GOT3 (cell line): ENCODE results near the gene PSMA1.
"Not testable (repeated sequence)": the region's sequence is repeated elsewhere in the genome, so short reads cannot be mapped to it uniquely, and the experiment has no call there.

Experiments used
- DNase-seq: peaks from one replicate; lab custom pipeline; 2025; ENCODE audit warnings: mixed read lengths; lab: John Stamatoyannopoulos, UW

Gene PSMA1

DNA sequence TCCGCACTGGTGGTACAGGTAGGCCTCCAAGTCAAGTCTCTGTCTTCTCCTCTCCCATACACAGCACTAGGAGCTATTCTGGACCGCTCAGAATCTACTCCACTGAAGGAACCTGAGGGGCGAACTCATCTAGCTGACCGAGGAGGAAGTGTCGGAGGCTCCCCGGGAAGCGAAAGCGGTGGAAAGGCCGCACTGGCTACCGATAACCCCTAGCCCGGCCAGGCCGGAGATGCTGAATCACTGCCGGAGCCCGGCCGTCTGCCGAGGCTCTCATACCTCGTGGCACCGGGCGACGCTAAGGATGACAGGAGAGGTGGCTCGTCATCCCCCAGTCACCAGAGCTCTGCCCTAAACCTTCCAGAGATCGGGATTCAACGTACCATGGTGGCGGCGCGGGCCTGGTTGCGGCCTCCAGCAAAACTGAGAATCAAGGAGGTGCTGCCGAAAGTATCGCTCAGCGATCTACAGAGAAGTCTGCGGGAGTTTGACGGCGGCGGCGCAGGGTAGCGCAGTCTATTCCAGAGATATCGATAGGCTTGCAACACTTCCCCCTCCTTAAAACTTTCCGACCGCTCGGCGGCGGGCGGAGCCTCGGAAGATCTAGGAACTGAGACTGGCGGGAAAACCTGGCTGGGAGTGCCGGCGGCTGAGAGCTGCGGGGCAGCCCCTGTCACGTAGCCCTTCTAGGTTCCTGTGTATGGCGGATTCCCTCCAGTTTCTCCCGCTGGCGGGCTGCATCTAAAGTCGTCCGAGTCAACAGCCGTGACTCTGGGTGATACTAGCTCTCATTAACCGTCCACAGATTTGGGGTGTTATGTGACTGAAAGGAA is at the start of gene PSMA1:
TSS of gene PSMA1 (minus strand) at position 470 of the 830 bp plus-strand sequence. CDS start at position 383, 87 bp downstream.
- peak; percentile 51 for DNase-seq

DNA sequence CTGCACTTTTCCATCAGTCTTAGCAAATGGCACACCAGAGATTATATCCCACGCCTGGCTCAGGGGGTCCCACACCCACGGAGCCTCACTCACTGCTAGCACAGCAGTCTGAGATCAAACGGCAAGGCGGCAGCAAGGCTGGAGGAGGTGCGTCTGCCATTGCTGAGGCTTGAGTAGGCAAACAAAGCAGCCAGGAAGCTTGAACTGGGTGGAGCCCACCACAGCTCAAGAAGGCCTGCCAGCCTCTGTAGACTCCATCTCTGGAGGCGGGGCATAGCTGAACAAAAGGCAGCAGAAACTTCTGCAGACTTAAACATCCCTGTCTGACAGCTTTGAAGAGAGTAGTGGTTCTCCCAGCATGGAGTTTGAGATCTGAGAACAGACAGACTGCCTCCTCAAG is 49.3 kb upstream of the PSMA1 start:
- DNase-seq, result not testable (repeated sequence)

DNA sequence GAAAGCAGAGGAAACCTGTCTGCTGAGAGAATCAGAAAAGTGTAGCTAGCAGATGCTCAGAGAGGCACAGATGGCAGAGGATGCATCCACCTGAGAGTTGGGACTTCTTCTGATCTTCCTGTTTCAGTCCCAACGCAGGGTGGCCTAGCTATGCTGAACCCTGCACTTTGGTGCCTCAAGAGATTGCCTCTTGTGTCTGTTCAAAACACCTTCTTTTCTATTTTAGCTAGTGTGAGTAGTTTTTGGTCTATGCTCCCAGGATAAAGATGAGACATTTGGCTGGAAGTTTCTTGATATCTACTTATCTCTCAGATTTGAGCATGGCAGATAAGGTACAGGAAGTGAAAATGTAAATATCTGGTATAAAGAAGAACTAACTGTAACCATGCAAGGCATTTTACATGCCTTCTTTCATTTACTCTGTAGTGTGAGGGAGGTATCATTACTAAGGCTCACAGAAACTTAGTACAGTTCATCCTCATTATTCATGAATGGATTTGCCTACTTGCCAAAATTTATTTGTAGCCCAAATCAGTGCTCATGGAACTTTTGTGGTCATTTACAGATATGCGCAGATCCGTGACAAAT is 47.0 kb upstream of the PSMA1 start:
- DNase-seq, result no peak

DNA sequence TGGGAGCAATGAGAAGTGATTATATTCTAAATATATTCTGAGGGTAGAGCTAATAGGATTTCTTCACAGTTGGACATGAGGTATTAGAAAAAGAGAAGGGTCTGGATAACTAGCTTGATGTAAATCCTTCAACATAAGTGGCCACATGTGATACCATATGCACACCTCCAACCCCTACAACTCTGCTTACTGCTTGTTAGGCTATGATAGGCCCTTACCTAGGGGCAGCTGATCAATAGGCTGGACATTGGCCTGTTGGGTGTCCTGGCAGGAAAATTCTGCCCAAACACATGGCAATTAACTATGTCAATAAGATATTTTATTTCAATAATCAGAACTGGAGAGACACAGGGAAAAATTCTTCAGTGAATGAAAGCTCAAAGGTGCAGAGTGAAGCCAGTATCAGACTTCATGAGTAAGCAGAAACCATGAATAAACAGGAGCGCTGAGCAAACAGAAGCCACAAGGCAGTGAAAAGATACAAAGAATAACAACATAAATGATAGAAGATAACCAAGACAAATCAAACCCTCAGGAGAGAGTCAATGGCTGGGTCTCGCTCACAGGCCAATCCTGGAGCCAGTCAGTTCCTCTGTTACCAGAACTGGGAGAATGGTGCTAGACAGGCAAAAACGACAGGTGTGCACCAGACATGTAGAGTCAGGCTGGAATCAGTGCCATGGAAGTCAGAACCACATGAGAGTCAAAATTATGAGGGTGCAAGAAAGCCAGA is 46.3 kb upstream of the PSMA1 start:
- no peak for DNase-seq

DNA sequence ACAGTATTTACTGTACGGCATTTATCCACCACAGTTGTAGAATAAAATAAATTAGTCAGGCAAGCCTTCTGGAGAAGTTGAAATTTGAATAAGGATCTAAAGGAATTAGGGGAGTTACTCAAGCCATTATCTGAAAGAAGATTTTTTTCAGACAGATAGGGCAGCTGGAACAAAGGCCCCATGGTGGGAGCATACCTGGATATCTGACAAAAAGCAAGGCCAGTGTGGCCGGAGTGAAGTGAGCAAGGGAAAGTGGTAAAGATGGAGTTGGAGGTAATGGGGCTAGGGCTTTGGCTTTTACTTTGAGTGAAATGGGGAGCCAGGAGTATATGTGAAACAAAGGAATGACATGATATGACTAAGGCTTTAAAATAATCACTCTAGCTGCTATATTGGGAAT is 45.7 kb upstream of the PSMA1 start:
- no peak for DNase-seq

DNA sequence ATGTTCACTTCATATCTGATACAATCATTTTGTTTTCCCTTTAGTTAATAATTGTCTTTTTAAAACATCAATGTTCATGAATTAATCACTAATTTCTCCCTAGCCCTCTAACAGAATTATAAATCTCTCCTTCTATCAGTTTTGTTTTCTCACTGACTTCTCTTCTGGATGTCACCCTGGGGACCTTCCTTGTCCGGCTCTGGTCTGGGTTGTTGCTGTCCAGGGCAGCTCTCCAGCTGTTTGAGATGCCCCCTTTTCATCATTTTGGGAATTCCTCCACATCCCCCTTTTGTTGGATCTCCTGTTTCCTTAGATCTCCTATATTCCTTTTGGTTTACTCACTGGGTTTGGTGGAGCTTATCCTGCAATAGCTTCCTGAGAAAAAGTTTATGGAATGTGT is 35.6 kb upstream of the PSMA1 start:
- no peak for DNase-seq

DNA sequence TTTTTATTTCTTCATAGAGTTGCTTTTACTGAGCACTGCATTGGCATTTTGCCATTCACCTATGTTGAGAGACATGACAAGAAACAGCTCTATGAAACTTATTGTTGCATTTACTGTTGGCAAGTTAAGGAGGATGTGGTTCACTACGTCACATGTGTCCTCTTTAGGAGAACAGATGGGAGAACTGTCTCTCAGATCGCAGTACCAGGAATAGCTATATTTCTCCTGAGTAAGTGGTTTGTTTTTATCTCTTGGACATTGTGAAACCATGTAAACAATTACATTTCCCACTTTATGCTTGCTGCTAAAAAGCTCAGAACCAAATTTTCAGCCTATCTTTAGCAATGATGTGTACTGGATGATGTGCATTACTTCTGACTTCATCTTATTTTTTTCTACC is 34.8 kb upstream of the PSMA1 start:
- DNase-seq, result no peak

DNA sequence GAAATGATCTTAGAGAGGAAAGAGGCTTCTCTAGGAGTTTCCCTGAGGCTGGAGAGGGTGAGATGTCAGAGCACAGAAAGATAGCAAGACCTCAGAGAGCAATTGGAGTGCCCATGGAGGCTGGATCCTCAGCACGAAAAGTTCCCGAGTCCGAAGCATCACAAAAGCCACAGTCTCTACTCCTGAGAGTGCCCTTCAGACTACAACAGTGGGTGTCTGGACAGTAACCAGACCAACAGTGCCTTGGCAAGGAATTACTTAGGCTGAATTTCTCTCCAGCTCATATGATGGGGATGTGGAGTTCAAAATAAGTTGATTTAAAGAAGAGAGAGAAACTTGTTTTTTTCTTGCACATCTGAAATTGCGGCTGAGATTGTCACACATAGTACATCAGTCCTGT is 31.9 kb upstream of the PSMA1 start:
- no peak for DNase-seq

DNA sequence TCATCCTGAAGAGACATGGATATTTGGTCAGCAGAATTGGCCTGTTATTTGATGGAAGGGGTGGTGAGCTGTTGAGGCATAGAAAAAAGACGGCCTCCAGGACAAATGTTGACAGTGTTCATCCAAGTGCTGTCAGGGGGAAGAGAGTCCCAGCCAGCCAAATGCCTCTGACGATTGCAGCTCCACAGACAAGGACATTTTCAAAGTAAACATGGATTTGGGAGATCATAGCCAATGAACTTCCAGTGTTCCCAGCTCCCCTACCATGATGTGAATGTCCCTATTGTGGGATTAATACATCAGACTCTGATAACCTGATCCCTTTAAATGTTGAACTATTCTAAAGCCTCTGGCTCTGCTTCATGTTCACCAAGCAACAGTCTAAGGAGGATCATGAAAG is 31.2 kb upstream of the PSMA1 start:
- no peak for DNase-seq

DNA sequence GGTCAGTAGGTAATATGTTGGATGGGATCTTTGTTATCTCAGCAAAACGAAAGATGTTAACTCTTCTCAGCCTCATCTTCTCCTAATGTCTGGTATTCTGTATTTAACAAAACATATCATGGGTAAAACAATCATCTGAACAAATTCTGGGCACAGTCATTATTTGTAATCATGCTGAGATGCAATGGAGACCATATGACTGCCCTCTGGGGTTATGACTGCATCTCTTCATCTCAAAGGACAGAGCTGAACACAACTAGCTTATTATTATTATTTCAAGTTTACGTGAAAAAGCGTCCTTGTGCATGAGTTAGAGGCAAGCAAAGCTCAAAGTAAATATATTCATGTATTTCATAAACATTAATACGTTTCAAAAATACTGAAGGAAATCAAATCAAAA is 29.7 kb upstream of the PSMA1 start:
- no peak for DNase-seq

DNA sequence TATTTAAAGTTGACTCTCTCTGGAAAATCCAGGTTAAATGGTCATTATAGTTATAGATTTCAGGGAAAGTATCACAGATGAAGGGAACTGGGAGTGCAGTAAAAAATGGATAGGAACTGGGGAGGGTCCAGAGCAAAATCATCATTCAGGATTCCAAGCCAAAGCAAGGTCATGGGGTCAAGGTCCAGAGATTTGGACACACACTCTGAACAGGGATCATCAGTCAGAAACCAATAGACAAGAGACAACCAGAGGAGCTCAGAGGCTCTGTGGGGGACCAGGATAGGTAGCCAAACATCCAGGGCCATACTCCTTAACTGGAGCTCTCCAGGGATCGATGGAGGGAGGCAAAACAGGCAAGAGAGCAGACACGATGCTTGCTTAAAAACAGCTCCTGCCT is 27.3 kb upstream of the PSMA1 start:
- DNase-seq, result no peak

DNA sequence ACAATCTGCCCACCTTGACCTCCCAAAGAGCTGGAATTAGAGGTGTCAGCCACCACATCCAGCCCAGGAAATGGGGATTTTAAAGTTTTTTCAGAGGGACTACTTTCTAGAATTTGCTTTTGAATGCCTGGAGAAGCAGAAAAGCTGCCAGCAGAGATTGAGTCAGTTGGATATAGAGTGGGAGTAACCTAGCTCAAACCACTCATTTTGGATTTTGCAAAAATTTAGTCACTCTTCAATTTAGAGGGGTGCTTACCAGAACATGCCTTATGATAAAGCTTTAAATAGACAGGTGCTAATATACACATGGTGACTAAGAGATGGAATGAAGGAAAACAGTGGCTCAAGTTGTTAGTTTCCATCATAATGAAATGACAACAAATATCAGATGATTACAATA is 26.5 kb upstream of the PSMA1 start:
- no peak for DNase-seq

DNA sequence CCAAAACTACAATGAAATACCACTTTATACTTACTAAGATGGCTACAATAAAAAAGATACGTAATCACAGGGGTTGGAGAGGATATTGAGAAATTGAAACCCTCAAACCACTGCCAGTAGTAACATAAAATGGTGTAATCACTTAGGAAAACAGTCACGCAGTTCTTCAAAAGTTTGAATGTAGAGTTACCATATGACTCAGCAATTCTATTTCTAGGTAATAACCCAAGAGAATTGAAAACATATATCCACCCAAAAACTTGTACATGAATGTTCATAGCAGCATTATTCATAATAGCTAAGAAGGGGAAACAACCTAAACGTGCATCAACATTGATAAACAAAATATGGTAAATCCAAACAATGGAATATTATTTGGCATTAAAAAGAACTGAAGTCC is 24.4 kb upstream of the PSMA1 start:
- no peak for DNase-seq

DNA sequence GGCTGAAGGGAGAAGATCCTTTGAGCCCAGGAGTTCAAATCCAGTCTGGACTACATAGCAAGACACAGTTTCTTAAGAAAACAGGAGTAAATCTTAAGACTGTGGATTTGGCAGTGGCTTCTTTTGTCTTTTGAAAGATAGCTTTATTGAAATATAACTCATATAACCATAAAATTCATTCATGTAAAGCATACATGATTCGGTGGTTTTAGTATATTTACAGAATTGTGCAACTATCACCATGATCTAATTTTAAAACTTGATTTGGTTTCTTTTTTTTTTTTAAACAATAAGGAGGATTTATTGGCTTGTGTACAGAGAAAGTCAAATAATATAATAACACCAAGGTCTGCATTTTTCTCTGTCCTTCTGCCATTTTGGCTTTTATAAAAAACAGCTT is 23.1 kb upstream of the PSMA1 start:
- DNase-seq, result no peak

DNA sequence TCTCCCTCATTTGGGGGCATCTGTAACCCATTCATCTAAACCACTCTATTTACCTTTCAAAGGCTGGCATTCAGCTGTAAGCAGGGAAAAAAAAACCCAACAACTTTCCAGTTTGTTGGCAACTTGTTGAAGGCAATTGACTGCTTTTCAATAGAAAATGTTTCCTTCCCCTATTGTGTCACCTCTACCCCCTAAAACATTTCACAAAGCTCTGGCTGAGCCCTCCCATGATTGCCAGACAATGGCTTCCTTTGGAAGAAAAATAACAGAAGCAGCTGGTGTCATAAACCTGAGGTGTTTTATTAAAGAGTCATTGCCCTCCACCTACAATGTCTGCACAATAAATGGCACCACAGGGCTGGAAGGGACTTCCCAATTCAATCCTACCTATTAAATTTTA is 22.1 kb upstream of the PSMA1 start:
- DNase-seq, result no peak

DNA sequence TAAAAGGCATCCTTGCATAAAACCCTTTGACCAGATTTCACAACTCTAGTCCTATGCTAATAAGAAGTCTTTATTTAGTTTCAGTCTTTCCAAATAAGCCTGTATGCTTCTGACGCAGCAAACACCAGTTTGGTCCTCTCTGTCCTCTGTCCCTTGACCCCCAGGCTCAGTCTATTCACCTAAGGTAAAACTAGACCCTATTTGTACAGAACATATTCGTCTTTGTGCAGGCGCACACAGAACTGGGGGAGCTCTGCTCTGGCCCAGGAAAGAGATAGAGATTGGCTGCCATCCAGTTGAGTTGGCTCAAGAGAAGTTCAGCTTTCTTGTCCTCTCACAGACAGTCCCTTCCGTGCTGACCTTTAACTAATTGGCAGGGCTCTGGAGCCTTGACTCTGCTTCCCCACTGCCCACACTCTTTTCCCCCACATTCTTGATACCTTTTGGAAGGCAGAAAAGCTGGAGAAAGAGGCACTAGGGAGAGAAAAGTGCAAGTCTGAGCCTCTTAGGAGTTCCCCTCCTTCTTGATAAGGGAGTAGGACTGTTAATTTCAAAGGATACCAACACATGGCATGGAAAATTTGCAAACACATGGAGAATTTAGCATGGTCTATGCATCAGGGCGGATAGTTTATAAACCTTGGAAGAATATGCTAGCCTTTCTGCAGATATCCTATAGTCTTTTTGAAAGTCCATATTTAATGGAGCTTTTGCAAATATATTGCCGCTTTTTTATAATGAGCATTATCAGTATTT is 21.2 kb upstream of the PSMA1 start:
- no peak for DNase-seq

DNA sequence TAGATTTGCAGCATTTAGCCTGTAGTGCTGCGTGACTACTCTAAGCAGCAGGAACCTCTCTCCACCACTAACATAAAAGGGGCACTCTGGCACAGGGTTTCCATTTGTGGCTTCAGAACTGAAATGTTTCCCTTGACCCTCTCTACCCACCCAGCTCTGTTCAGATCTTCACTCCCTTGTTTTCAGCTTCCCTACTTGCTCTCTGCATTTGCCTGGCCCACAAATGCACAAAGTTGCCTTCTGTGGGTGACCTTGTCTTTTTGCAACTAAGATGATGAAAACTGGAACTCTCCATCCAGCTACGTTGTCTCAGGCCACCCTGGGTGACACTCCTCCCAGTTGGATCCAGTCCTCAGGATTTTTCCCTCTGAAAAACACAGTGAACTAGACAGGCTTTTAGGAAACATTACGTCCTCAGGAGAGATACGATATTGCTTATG is 19.8 kb upstream of the PSMA1 start:
- DNase-seq, result no peak

DNA sequence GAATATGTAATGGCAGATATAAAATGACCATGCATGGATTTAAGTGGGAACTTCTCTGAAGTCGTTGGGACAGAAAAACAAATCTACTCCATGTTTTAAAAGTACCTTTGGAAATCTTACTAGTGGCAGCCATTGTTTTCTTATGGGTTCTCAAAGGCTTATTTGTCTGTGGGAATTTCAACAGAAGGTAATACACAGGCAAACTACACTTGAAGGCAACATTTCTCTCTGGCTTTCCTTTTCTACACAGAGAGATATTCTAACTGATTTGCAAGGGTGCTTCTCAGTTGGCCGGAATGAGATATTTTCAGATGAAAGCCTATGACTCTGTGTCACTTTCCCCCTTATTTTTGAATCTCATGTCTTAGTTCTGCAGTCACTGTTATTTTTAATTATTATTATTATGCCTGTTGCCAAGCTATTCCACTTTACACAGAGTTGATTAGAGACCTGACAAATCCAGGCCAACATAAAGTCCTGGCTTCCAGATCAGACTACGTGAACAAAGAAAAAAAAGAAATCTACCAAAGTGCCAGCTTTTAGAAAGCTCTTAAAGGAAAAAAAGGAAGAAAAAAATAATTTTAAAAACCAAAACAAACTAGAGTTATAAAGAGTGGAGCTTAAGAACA is 18.9 kb upstream of the PSMA1 start:
- DNase-seq, result no peak

DNA sequence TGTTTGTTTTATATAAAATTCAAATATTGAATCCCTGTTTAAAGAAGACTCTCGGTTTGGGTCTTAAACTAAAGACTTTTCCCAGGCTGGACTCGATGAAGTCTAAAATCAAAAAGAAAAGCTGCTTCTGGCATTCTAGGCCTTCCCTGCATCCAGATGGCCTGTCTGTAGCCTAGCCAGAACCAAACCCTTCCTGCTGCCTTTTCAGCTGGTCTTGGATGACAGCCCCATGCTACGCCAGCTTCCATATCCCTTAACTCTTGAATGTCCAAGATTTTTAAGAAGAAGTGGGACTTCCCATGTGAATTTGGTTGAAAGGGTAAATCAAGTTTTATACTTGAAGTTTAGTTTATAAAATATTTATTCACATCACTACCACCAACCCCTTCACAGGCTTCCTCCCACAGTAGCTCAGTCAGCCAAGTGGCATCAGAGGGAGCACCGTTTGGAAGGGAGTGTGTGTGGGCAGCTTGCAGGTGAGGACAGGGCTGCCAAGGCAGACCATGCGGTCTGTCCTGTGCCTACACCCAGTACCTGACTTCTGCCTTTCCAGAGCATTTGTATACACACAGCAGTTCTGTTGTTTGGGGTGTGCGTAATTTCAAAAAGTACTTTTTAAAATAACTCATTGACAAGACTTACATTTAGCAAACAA is 18.2 kb upstream of the PSMA1 start:
- no peak for DNase-seq

DNA sequence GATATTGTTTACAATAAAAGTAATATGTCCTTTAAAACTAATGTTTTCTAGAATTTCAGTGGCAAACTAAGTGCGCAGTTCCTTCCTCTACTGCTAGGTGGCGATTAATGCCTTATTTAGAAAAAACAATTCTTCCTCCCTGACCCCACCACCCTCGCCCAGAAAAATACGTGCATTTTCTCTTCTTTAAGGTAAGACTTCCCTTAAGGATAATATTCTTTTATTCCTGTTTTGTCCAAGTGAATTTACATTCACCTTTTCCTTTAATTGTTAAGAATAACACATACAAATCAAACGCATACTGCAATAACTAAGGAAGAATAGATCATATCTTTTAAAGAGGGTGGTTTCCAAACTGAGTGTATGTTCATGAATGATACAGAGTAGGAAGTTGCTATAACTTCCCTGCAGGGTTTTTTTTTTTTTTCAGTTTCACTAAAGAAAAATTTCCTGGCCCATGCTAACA is 17.0 kb upstream of the PSMA1 start:
- no peak for DNase-seq

DNA sequence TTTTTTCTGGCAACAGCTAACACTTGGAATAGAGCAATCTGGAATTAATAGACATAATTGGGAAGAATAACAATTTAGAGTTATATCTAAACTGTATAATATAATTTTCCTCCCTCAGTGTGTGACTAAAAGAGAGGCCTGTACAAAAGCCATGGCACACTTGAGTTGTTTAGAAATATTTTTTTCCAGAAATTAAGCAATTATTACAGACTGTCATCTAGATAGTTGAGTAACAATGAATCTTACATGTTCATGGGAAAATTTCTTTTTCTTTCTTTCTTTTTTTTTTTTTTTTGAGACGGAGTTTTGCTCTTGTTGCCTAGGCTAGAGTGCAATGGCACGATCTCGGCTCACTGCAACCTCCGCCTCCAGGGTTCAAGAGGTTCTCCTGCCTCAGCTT is 15.0 kb upstream of the PSMA1 start:
- not testable (repeated sequence) for DNase-seq
